HG03571 (cell line): Measurements from ENCODE around the gene AFG3L2.
"Not testable (repeated sequence)": the region's sequence is repeated elsewhere in the genome, so short reads cannot be mapped to it uniquely, and the experiment has no call there.

Experiments
- ATAC-seq: cut with Tn5 transposase; IDR thresholded peaks from one replicate; pipeline ENCODE4 v1.9.1; 2021; ENCODE audit not compliant: unreplicated experiment

Gene AFG3L2

DNA sequence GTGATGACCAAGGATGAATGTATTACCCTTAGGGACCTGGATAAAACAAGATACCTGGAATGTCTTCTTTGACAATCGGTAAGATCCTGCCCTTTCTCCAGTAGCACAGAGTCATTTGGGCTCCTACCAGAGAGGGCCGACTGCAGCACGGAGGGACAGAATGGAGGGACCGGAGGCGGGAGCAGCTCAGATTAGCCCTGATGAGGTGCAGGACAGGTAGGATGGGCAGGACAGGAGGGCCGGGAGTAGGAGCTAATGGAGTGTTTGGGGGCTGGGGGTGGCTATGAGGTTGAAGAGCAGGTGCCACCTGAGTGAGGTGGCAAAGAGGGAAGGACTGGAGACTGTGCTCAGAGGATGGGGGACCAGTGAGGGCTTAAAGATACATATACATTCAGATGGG lies 20.8 kb upstream of the AFG3L2 start:
- no peak for ATAC-seq

DNA sequence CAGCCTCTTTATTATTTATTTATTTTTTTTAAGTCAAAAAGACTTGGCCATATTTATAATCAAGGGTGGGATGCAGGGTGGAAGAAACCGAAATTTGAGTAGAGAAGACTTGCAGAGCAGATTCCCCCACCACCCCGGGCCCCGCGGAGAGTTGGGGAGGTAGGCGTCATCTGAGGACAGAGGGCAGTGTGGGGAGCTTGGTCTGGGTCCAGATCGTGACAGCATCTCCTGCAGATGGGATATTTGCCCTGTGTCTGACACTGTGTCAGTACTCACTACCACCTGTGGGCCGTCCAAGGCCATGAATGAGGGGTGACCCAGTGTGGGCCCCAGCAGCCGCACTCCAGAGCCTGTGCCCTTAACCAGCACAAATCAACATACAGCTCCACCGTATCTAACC lies 20.2 kb upstream of the AFG3L2 start:
- no peak for ATAC-seq

- ATAC-seq: no peak
Measured at GRCh38 chr18:12394428-12394827, 17.4 kb upstream of the AFG3L2 start.

GRCh38 chr18:12393998-12394397 lies 17.0 kb upstream of the AFG3L2 start:
- ATAC-seq: no peak

DNA sequence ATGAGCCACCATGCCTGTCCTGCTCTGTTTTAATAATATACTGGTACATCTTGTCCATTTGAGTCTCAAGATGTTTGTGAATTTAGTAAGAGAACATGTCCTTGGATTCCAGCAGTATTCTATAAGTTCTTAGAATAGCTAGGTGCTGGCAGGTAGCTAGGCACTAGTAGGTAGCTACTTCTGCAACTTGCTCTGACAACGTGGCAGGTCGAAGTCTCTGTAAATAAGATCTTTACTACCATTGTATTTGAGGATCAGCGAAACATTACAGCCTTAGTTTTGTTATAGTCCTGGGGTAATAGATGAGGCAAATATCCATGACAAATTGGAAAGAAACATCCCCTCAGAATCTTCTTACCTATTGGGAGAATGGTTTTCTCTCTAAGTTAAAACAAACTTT lies 16.5 kb upstream of the AFG3L2 start:
- ATAC-seq: no peak

GRCh38 chr18:12391487-12392165 lies 14.6 kb upstream of the AFG3L2 start:
- peak; percentile 69 for ATAC-seq

DNA sequence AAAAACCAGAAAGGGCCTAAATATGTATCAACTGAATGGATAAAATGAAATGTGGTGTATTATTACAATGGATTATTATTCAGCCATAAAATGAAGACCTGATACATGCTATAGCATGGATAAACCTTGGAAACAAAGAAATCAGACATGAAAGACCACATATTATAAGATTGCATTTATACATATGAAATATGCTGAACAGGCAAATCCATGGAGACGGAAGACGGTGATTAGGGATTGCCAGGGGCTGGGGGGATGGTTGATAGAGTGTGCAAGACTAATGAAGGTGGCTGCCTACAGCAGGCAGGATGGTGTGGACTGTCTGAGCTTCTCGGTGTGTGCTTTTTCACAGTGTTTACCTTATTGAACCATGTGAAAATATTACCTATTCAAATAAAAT lies 11.4 kb upstream of the AFG3L2 start:
- ATAC-seq: no peak

DNA sequence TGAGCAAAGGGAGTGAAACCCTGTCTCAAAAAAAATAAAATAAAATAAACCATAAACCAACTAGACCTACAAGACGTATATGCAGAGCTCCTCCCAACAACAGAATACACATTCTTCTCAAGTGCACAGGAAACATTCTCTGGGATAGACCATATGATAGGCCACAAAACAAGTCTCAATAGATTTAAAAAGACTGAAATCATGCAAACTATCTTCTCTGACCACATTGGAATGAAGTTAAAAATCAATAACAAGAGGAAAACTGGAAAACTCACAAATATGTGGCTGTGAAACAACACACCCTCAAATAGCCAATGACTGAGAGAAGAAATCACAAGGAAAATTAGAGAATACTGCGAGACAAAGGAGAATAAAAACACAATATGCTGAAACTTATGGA lies 7.2 kb upstream of the AFG3L2 start:
- ATAC-seq: no peak

DNA sequence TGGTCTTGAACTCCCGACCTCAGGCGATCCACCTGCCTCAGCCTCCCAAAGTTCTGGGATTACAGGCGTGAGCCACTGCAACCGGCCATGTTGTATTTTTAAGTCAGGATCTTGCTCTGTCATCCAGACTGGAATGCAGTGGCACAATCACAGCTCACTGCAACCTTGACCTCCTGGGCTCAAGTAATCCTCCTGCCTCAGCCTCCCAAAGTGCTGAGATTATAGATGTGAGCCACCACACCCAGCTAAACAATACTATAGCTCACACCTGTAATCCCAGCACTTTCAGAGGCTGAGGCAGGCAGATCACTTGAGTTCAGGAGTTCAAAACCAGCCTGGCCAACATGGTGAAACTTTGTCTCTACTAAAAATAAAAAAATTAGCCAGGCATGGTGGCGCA lies 6.7 kb upstream of the AFG3L2 start:
- not testable (repeated sequence) for ATAC-seq

- ATAC-seq: not testable (repeated sequence)
Measured at GRCh38 chr18:12382221-12382814, 5.3 kb upstream of the AFG3L2 start.

DNA sequence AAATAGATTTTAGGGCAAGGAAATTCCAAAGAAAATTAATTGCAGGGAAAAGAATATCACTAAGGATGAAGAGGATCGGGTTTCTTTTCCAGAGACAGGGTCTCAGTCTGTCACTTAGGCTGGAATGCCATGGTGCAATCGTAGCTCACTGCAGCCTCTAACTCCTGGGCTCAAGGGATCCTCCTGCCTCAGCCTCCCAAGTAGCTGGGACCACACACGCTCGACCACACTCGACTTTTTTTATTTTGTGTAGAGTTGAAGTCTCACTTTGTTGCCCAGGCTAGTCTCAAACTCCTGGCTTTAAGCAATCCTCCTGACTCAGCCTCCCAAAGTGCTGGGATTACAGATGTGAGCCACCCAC lies 1.2 kb upstream of the AFG3L2 start:
- not testable (repeated sequence) for ATAC-seq

- peak; percentile 66 for ATAC-seq
Measured at GRCh38 chr18:12377556-12378197, 650 bp upstream of the AFG3L2 start.

DNA sequence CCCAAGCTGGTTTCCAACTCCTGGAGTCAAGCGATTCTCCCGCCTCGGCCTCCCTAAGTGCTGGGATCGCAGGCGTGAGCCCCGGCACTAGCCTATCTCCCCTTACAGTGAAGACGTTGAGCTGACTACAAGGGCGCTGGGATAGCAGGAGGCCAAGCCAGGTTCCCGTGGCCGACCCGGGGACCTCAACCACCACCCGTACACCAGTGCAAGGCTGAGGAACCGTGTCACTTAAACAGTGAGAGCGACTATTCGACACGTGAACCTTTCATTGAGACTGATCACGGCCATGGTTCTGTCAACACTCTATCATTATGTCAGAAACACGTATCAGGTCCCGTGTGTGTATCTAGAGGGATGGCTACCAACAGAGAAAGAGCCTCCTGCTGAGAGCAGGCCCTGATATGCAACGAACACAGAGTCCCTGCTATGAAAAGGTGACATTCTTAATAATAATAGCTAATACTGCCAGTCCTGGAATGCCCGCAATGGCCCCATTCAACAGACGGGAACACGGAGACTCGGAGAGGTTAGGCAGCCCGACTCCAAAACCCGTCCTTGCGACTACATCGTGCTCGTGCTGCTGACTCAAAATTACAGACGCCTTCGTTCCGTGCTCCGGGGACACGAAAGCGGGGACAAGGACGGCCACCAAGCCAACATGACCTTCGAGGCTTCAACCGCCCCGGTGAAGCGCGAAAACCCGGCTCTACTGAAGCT lies 833 bp downstream of the AFG3L2 start:
- no peak for ATAC-seq

DNA sequence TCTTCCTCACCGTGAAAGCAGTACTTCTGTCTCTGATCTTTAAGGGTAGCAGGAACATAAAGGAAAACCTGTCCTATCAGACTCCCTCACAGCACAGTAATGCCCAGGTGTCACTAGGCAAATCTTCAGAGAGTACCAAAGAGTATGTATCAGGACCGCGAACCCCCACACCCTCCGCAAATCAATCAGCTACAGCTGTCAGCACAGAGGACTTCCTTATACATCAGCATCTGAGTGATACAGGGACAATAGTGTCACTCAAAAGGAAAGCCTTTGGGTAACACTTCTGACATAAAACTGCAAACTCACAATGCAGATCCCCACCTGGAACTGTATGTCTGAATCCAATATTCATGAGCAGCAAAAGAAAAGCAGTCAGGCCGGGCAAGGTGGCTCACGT lies 2.6 kb downstream of the AFG3L2 start:
- no peak for ATAC-seq

- no peak for ATAC-seq
Measured at GRCh38 chr18:12373771-12374116, 3.3 kb downstream of the AFG3L2 start.

DNA sequence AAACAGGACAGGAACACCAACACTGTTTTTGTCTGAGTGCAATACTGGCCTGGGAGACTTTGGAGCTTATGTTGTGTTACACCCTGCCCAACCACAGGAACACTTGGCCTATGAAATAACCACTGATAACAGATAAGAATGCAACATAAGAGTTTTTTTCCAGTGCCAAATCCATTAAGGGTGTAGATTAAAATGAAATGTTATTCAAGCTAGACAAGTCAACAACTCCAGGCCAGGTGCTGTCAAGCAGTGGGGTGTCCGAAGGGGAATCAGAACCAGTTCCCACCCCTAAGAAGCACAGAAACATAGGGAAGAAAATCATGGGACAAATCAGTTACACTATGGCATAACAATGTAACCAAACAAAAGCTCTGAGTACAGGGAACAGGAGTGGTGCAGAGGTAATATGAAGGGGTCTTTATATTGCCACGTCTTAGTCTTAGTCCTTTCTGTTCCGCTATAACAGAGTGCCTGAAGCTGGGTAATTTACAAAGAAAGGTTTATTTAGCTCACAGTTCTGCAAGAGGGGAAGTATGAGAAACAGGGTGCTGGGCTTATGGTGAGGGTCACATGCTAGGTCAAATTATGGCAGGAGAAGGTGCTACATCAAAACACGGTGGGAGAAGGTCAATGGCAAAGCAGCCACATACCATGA lies 3.8 kb downstream of the AFG3L2 start:
- no peak for ATAC-seq

GRCh38 chr18:12372406-12372805 lies 4.6 kb downstream of the AFG3L2 start:
- no peak for ATAC-seq

GRCh38 chr18:12371590-12371989 lies 5.4 kb downstream of the AFG3L2 start:
- ATAC-seq: no peak

DNA sequence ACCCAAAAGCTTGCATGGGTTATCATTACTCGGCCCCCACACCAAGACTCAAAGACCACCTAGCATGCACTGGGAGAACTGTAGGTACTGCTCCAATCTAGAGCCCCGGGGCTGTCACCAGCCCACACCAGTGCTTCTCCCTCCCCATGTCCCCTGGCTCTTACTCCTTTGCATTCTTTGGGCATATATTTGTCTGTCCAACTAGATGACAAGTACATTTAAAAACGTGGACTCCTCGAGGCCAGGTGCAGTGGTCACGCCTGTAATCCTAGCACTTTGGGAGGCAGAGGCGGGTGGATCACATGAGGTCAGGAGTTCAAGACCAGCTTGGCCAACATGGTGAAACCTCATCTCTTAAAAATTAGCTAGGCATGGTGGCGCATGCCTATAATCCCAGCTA lies 7.8 kb downstream of the AFG3L2 start:
- ATAC-seq: no peak

DNA sequence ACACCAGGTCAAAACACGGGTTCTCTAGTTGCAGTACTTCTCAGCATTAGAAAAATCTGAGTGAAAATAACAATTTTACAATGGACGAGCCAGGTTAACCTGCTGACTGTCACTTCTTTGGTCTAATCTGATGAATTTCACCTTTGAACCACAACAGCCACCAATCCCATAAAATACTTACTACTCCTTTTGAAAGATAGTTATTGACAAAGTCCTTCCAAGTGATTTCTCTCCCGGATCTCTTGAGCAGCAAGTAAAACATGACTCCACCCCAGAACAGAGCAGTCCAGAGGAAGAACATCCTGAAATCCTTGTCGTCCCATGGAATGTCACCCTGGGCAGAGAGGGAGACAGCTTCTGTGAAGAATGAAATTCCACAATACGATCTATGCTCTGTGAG lies 10.2 kb downstream of the AFG3L2 start:
- ATAC-seq: no peak

DNA sequence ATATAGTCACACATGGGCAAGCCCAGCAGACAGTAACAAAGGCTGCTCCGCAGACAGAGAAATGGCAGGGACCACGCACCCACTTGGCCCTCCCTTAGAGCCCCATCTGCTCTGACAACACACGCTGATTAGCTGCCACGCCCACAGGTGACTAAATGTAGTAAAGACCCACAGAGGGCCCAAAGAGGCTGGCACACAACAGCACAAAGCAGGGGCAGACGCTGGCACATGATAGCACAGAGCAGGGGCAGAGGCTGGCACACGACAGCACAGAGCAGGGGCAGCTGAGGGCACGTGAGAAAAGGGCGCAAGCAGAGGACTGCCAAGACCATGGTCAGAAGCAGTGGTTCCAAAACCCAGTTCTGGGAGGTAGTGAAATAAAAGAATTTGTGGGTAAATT lies 10.6 kb downstream of the AFG3L2 start:
- no peak for ATAC-seq
